GM04503 (cell line): ENCODE measurements around the gene CRTAC1.

ENCODE experiments used
- DNase-seq: peaks from one replicate; pipeline ENCODE4 v3.0.0-alpha.2; 2012; ENCODE audit warnings: low read depth

Gene CRTAC1

GRCh38 chr10:97974526-97975525 is 55.6 kb downstream of the CRTAC1 start:
- no peak for DNase-seq

GRCh38 chr10:97974100-97974499 is 56.3 kb downstream of the CRTAC1 start:
- DNase-seq, result no peak

- no peak for DNase-seq
These were observed 60.8 kb downstream of the CRTAC1 start for GRCh38 chr10:97969538-97970079.

- no peak for DNase-seq
These were observed 65.7 kb downstream of the CRTAC1 start for GRCh38 chr10:97964748-97965147.

GRCh38 chr10:97961945-97962344 is 68.5 kb downstream of the CRTAC1 start:
- DNase-seq, result no peak

- no peak for DNase-seq
These were observed 70.0 kb downstream of the CRTAC1 start for GRCh38 chr10:97960269-97961056.

- no peak for DNase-seq
These were observed 81.0 kb downstream of the CRTAC1 start for GRCh38 chr10:97949462-97949861.

- no peak for DNase-seq
These were observed 81.6 kb downstream of the CRTAC1 start for GRCh38 chr10:97948822-97949221.

- no peak for DNase-seq
These were observed 85.6 kb downstream of the CRTAC1 start for GRCh38 chr10:97944772-97945171.

- no peak for DNase-seq
These were observed 87.1 kb downstream of the CRTAC1 start for GRCh38 chr10:97943294-97943693.

- DNase-seq, result no peak
These were observed 89.9 kb downstream of the CRTAC1 start for GRCh38 chr10:97940534-97940933.

GRCh38 chr10:97939446-97939990 is 90.9 kb downstream of the CRTAC1 start:
- no peak for DNase-seq

- DNase-seq, result no peak
These were observed 92.5 kb downstream of the CRTAC1 start for GRCh38 chr10:97937928-97938327.

- DNase-seq, result no peak
These were observed 93.4 kb downstream of the CRTAC1 start for GRCh38 chr10:97937054-97937453.

- DNase-seq, result no peak
These were observed 94.3 kb downstream of the CRTAC1 start for GRCh38 chr10:97936126-97936525.

GRCh38 chr10:97932932-97933530 is 97.4 kb downstream of the CRTAC1 start:
- DNase-seq, result no peak

- no peak for DNase-seq
These were observed 99.4 kb downstream of the CRTAC1 start for GRCh38 chr10:97931041-97931440.

- no peak for DNase-seq
These were observed 101.5 kb downstream of the CRTAC1 start for GRCh38 chr10:97928897-97929296.

- no peak for DNase-seq
These were observed 102.8 kb downstream of the CRTAC1 start for GRCh38 chr10:97927622-97928021.

GRCh38 chr10:97926055-97926454 is 104.4 kb downstream of the CRTAC1 start:
- DNase-seq, result no peak

GRCh38 chr10:97925308-97925938 is 105.0 kb downstream of the CRTAC1 start:
- DNase-seq, result no peak
